Endothelial cell of umbilical vein (primary cell): ENCODE data around the gene MBTD1.

ENCODE experiments used
- EZH2 ChIP-seq: IDR thresholded peaks from 2 replicates; pipeline ENCODE4 v1.6.1; 2012; ENCODE audit warnings: borderline replicate concordance, low read depth, mild to moderate bottlenecking, moderate library complexity, low read length, inconsistent platforms; ENCODE audit not compliant: severe bottlenecking
- JUN ChIP-seq: IDR thresholded peaks from 2 replicates; pipeline ENCODE4 v1.6.1; 2011; ENCODE audit warnings: borderline replicate concordance, low read depth; ENCODE audit not compliant: insufficient read length, insufficient read depth
- POLR2A ChIP-seq: IDR thresholded peaks from 2 replicates; pipeline ENCODE4 v1.6.1; 2012; ENCODE audit warnings: low read depth, mild to moderate bottlenecking, control low read depth, low read length
- POLR2AphosphoS5 ChIP-seq: IDR thresholded peaks from 2 replicates; pipeline ENCODE4 v1.6.1; 2012; ENCODE audit warnings: low read depth, mild to moderate bottlenecking, control low read depth, low read length, moderate library complexity; ENCODE audit not compliant: insufficient read depth
- TF ChIP-seq, protein P1 (sequence below), 2 donors: IDR thresholded peaks; 1 replicate in 1 of 2; 2 replicates in 1 of 2; pipeline ENCODE4 v1.5.1; 2011; ENCODE audit warnings: low read length in 2 of 2, mild to moderate bottlenecking in 2 of 2, moderate library complexity in 2 of 2, control low read depth in 1 of 2, inconsistent platforms in 1 of 2, low read depth in 1 of 2; ENCODE audit not compliant: insufficient read depth in 1 of 2; ENCODE audit errors: extremely low read depth in 1 of 2
- TF ChIP-seq, protein P2 (sequence below): IDR thresholded peaks from 2 replicates; pipeline ENCODE4 v1.6.1; 2011; ENCODE audit not compliant: insufficient read depth, insufficient read length

DNA sequence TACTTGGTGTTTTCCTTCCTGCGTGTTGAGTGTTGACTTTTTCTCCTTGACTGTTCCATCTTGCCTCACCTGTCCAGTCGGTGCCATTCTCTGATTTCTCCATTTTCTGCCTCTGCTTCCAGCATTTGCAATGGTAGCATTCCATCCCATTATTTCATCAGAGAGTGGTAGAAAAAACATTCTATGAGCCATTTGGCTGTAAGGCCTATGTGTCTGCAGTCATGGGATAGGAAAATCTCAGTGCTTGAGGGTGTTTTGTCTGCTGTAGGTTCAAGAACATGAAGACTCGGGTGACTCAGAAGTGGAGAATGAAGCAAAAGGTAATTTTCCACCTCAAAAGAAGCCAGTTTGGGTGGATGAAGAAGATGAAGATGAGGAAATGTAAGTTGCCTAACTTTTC lies 3.2 kb upstream of the MBTD1 start:
- TF ChIP-seq JUN (no peak), EZH2 (no peak), POLR2AphosphoS5 (no peak), POLR2A (no peak)
- TF ChIP-seq, protein P1, sequence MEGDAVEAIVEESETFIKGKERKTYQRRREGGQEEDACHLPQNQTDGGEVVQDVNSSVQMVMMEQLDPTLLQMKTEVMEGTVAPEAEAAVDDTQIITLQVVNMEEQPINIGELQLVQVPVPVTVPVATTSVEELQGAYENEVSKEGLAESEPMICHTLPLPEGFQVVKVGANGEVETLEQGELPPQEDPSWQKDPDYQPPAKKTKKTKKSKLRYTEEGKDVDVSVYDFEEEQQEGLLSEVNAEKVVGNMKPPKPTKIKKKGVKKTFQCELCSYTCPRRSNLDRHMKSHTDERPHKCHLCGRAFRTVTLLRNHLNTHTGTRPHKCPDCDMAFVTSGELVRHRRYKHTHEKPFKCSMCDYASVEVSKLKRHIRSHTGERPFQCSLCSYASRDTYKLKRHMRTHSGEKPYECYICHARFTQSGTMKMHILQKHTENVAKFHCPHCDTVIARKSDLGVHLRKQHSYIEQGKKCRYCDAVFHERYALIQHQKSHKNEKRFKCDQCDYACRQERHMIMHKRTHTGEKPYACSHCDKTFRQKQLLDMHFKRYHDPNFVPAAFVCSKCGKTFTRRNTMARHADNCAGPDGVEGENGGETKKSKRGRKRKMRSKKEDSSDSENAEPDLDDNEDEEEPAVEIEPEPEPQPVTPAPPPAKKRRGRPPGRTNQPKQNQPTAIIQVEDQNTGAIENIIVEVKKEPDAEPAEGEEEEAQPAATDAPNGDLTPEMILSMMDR (IDR thresholded peaks at IDR 0.05; ENCODE audit: extremely low read depth in 1 of 2, insufficient read depth in 1 of 2, low read depth in 1 of 2, low read length in 2 of 2), result no peak
- TF ChIP-seq, protein P2, sequence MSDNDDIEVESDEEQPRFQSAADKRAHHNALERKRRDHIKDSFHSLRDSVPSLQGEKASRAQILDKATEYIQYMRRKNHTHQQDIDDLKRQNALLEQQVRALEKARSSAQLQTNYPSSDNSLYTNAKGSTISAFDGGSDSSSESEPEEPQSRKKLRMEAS, result no peak
